ENCODE results near the gene STAT3.

The STAT3 gene

DNA sequence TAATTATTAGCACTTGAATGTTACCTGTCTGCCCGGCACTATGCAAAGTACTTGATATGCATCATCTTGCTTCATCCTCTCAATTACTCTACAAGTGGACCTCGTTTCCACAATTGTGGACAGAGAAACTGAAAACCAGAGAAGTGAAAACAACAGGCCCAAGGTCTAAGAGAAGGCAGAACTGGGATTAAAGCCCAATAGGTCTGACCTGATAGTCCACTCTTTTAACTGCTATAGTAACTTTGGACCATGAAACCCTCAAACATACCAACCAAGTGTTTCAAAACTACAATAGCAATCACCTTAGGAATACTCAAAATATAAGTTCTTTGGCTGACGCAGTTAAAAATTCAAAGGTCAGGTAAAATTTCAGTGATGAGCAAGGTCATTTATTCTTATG is 7.3 kb downstream of the STAT3 start:
- TF ChIP-seq, protein P1, sequence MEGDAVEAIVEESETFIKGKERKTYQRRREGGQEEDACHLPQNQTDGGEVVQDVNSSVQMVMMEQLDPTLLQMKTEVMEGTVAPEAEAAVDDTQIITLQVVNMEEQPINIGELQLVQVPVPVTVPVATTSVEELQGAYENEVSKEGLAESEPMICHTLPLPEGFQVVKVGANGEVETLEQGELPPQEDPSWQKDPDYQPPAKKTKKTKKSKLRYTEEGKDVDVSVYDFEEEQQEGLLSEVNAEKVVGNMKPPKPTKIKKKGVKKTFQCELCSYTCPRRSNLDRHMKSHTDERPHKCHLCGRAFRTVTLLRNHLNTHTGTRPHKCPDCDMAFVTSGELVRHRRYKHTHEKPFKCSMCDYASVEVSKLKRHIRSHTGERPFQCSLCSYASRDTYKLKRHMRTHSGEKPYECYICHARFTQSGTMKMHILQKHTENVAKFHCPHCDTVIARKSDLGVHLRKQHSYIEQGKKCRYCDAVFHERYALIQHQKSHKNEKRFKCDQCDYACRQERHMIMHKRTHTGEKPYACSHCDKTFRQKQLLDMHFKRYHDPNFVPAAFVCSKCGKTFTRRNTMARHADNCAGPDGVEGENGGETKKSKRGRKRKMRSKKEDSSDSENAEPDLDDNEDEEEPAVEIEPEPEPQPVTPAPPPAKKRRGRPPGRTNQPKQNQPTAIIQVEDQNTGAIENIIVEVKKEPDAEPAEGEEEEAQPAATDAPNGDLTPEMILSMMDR (IDR thresholded peaks at IDR 0.05), result no peak

DNA sequence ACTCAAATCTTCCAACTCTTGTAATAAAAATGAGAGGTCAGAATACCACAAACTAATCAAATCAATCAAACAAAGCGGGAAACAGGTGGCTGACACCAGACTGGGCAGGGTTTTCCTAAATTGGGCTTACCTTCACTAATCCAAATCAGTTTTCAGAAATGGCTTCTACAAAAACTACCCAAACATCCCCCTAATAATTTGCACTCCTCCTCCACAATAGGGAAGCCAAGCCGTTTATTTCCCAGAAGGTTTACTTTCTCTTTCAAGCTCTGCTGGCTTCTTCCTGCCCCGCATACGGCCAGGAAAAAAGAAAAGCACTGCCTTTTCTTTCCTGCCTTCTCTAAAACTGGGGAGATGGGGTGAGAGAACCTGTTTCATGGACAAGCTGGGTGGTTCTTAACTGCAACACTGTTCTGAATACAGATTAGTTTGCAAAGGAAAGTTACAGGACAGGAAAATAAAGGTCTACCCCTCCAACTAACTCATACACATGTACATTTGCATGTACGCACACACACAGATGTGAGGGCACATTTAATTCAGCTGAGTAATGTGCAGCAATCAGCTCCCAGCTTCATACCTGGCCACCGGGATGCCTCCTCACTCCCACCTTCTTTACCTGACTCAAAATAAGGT is 9.2 kb downstream of the STAT3 start:
- TF ChIP-seq, protein P1 (IDR thresholded peaks at IDR 0.05), result no peak

DNA sequence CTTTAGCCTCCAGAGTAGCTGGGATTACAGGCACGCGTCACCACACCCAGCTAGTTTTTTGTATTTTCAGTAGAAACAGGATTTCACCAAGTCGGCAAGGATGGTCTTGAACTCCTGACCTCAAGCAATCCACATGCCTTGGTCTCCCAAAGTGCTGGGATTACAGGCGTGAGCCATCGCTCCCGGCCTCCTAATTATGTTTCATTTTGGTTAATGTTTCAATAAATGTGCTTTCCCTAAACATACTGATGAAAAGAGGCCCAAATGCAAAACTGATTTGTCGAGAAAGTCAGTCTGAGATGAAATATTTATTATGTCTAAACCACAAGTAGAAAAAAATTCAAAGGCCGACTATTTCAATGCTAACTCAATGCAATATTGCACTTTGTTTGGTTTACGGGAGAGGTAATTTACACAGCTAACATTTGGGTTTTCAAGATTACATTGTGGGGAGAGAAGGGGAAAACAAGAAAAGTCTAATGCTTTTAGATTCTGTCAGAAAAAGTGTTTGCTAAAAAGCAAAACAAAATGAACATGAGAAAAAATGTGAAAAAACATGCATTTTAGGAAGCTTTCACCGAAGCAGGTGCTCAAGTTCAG is 9.8 kb downstream of the STAT3 start:
- TF ChIP-seq, protein P1 (IDR thresholded peaks at IDR 0.05), result no peak

DNA sequence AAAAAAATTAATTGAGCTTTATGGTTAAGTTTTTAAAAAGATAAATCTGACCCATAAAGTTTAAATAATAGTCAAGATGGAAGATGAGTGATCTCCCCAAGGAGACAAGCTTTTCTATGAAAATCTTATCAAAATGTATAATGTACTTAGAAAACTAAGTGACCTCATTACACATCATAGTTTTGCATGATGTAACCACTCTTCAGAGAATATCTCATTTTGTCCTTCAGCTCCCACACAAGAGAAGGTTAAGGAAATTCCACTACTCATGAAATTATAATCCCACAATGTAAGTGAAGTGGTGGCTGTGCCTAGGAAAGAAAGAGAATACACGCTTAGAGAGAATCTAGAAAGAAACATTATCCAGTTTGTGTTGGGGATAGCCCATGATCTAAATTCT is 14.3 kb downstream of the STAT3 start:
- TF ChIP-seq, protein P1 (IDR thresholded peaks at IDR 0.05), result no peak

DNA sequence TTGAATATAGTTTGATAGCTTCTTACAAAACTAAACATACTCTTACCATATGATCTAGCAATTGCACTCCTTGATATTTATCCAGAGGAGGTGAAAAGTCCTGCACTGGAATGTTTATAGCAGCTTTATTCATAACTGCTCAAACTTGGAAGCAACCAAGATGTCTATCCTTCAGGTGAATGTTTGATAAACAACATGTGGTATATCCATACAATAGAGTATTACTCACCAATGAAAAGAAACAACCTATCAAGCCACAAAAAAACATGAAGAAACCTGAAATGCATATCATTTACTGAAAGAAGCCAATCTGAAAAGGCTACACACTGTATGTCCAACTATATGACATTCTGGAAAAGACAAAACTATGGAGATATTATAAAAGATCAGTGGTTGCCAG is 16.1 kb downstream of the STAT3 start:
- TF ChIP-seq, protein P1 (IDR thresholded peaks at IDR 0.05), result no peak

DNA sequence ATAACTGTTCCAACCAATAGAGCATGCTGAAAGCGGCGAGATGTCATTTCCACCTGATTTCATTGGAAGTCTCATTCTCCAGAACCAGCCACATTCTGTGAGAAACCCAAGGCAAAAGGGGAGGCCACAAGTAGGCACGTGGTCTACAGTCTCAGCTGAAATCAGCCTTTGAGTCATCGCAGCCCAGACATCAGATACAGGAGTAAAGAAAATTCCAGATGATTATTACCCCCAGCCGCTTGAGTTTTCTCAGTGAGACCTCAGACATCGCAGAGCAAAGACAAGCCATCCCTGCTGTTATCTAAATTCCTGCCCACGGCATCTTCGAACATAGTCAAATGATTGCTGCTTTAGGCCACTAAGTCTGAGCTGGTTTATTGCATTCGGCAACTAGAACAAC is 23.1 kb downstream of the STAT3 start:
- TF ChIP-seq, protein P1 (IDR thresholded peaks at IDR 0.05), result no peak

DNA sequence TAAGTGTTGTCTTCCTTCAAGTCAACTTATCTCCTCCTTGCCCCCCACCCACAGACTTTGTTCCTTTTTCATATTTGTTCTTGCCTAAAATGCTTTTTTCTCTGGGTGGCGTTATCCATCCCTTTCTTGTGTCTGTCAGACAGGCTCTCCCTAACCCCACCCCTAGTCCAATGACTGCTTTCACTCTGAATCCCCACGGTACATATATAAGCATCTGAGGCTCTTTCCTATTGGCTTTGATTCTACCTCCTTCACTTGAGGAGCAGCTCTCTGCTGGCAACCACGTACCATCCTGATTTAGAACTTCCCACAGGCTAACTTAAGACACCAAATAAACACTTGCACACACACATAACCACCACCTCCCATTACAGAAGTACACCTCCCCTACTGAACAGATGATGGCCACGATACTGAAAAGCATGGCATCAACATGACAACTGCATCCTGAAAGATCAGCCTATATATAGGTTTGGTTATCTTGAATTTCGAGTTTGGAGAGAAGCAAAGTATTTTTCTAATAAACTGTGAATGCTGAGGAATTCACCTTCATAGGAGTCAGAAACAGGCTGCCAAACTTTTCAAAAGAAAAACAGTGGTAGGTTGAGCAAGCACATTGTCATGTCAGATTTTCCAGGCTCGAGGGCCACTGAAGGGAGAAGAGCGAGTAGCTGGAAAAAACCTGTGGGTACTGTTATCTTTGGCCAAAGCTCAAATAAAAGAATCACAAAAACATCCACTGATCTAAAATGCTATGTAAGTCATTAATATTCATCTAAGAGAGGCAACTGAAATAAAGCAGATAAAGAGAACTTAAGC is 24.3 kb downstream of the STAT3 start:
- TF ChIP-seq, protein P1 (IDR thresholded peaks at IDR 0.05), result no peak
